ENCODE data around the gene YAP1.

The YAP1 gene

DNA sequence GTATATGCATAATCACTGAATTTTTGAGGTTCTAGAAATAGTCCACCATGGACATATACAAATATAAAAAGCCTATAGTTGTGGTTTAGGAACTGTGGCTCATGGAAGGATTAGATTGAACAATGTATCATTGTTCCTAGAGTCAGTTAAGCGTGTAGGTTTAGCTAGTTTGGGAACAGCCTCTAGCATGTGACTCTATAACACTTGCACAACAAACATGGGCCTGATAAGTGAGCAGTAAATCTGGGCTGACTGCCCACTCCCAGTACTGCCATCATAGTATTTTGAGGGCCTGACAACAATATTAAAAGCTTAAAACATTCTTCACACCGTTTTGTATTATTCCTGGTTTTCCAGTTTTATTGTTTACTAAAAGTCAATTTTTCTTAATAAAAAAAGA is 47.0 kb downstream of the YAP1 start:
- DNase-seq (ENCODE audit: low read depth in 2 of 2, low spot score in 1 of 2) = no peak

DNA sequence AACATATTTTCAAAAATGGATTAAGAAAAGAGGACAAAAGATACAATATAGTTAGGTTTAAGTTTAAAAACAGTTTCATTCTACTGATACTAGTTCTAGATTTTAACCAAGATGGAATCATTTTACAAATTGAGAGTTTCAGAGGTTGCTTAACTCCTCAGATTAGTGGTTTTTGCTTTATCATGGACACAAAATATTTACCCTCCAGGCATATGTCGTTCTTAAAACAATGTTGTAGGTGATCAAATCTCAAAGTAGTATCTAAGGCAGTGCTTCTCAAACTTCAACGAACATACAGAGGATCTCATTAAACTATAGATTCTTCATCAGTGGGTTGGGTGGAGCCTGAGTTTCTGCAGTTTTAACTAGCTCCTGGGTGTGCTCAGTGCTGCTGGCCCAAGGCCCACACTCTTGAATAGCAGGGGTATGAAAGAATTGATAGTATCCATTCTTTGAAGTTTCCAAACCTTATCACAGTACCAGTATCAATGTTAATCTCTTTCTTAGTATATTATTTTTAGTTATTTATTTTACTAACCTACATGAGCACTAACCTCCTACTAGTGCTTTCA is 48.0 kb downstream of the YAP1 start:
- DNase-seq (ENCODE audit: low read depth in 2 of 2, low spot score in 1 of 2) = no peak

DNA sequence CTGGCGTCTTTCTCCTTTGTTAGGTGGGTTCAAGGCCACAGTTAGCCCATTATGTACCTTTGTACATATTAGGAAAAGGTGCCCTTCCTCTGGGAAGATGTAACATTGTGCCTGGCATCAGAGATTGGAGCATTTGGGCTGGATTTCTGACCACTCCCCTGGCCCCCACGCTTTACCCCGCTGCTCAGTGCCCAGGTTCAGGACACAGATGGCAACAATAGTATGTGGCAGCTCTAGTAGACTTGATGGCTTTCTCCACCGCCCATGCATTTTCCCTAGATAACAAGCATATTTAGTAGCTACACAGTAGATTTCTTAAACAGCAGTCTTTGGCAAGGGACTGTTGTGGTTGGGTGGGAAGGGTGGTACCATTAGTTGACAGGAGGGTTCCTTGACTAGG is 53.1 kb downstream of the YAP1 start:
- no peak for DNase-seq (ENCODE audit: low read depth in 2 of 2, low spot score in 1 of 2)

DNA sequence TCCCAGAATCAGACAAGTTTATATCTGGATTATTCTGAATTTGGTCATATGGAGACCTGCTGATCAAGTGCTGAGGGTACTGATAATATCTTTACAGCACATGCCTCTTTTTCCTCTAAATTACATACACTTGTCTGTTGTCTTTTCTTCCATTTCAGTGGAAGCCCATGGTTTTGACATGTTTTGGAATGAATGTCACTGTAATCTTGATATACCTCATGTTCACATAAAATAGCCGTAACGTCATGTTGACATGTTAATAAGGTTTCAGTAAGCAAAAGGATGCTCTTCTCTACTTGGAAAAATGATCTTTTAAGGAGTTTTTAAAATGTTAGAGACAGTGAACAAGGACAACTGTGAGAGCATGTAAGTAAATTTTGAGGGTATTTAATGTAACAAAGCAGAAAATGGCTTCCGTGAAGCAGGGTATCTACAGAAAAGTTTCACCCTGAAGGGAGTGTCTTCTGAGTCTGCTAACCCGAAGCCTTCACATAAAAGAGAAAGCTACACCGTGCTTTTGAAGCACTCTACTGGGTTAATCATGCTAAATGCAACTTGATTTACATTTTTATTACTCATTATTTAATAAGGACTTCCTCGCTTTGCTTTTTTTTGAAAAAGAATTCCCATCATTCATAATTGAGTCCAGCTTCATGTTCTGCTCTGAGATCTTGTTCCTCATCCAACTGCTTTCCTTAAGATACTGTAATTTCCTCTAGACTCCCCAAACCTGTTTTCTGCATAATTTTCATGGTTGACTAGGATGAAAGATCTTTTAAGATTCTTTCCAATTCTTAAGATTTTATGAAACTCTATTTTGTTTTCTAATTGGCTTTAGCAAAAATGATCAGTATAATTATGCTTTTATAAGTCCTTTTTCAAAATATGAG is 56.2 kb downstream of the YAP1 start:
- DNase-seq (ENCODE audit: low read depth in 2 of 2, low spot score in 1 of 2) = no peak

DNA sequence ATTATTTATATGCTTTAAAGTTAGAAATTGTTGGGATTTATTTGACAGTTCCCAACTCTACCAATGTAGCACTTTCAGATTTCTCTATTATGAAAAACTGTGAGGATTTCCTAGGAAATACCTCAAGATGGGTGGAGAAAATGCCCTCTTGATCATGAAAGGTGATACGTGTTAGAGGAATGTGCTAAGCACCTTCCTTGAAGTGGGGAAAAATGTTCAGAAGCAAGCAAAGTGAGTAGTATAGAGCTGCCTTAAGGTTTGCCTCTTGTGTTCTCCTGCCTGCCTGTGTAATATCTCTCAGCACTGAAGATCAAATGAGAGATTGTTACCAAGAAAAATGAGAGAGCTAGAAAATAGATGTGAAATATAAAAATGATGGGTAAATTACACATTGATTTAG is 58.2 kb downstream of the YAP1 start:
- no peak for DNase-seq (ENCODE audit: low read depth in 2 of 2, low spot score in 1 of 2)

DNA sequence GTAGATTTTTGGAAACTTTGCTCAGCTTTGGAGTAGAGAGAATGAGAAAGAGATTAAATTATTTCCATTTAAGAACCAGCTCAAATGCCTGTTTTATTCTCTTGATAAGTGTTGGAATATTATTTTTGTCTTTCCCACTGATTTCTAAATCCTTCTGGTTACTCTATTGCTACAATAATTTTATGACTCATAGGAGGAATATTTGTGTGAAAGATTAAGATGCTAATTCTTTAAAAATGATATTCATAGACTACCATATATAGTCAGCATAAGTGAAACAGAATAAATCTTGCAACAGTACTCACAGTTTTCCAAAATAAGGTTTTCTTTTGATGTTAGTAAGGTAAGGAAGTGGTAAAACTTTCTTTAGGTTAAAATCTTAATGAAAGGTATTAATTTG is 60.9 kb downstream of the YAP1 start:
- DNase-seq (ENCODE audit: low read depth in 2 of 2, low spot score in 1 of 2) = no peak

- DNase-seq (ENCODE audit: low read depth in 2 of 2, low spot score in 1 of 2) = no peak
Measured at GRCh38 chr11:102172127-102172848, 62.0 kb downstream of the YAP1 start.

DNA sequence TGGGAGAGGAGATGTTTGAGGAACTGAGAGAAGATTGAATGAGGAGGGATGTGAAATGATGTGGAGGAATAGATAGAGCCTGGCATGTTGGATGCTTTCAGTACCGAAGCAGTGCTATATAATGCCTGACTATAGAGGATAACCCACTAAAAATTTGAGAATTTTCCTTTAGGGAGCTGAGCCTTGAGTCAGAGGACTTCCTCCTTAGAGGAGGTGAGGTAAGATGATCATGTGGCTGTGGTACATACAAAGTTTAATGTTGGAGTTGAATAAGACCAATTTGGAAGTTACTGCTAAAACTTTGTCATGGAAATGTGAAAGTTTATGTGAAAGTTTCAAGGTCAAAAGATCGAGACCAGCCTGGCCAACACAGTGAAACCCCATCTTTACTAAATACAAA is 66.9 kb downstream of the YAP1 start:
- DNase-seq (ENCODE audit: low read depth in 2 of 2, low spot score in 1 of 2) = no peak

DNA sequence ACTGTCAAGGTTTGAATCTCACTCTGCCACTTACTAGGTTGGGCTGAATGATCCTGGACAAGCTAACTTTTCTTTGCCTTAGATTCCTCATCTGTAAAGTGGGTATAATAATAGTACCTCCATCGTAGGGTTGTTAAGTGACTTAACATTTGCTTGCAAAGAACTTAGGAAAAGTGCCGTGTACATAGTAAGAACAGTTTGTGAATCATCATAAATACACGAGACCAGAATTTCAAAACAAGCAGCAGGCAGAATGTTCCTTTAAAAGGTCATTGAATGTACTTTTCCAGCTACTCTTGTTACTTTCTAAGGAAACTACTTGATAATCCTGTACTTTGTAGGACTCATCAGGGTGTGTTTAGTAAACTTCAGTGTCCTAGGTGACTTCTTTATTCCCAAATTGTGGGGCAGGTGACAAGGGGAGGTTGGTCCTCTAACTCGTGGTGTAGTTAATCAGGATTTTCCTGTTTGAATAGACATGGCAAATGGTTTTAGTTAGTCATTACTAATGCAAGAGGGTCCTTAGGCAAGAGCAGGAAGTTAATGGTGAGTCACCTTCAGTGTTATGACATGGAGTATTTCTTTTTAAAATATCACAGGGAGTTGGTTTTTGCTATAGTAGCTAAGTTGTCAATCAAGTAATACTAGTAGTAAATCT is 67.9 kb downstream of the YAP1 start:
- DNase-seq (ENCODE audit: low read depth in 2 of 2, low spot score in 1 of 2) = no peak

DNA sequence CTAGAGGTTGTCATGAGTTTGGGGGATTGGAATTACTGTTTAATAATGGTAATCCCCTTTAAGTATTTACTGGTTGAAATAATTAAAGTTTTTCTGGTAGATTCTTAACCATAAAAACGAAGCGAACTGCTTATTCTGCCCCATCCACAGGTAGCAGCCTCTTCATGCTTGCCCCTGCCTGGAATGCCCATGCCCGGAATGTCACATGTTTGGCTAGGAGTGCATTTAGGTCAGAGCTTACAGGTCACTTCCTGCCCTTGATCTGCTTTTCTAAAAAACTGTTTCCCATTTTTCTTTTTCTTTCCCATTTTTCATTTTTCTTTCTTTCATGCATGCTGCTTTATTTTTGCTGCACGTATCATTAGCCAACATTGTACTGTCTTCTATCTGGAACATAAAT is 69.1 kb downstream of the YAP1 start:
- DNase-seq (ENCODE audit: low read depth in 2 of 2, low spot score in 1 of 2) = no peak

GRCh38 chr11:102184269-102184987 is 74.2 kb downstream of the YAP1 start:
- no peak for DNase-seq (ENCODE audit: low read depth in 2 of 2, low spot score in 1 of 2)

- DNase-seq (ENCODE audit: low read depth in 2 of 2, low spot score in 1 of 2) = no peak
Measured at GRCh38 chr11:102186551-102187191, 76.4 kb downstream of the YAP1 start.

DNA sequence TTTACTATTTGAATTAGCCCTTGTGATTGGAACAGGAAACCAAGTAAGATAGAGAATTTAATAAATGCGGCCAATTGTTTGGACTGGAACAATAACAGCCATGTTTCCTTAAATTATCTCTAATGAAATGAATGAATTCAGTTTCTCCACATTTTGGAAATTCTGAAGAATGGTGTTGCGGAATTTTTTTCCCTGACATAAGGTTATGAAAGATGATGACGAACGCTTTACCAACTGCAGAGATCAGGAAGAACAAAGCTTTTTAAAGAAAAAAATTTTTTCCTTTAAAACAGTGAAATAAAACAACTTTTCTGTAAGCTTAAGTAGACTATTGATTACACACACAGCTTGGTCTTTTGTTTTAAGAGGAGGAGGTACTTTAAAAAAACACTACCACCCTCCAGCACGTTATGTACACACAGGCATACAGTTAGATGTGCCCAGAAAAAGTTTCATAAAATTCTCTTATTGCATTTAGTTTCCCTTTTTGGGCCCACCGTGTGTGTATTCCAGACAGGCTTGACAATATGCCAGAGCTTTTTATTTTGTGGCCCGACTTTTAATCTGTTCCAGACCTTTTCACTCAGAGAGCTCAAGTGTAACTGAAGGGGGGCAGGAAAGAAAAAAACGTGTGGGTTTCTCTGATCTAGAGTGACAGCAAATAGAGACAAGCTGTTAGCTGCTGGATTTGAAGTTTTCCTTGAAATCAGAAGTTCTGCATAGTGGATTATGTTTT is 77.3 kb downstream of the YAP1 start:
- no peak for DNase-seq (ENCODE audit: low read depth in 2 of 2, low spot score in 1 of 2)

DNA sequence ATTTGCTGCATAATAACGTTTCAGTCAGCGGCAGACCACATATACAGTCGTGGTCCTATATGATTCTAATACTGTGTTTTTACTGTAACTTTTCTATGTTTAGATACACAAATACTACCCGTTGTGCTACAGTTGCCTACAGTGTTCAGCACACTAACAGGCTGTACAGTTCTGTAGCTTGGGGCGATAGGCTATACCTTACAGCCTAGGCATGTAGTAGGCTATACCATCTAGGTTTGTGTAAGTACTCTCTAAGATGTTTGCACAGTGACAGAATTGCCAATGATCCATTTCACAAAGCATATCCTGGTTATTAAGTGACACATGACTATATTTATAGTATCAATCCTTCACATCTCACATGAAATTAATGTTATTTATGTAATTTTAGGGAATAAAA is 78.2 kb downstream of the YAP1 start:
- no peak for DNase-seq (ENCODE audit: low read depth in 2 of 2, low spot score in 1 of 2)

DNA sequence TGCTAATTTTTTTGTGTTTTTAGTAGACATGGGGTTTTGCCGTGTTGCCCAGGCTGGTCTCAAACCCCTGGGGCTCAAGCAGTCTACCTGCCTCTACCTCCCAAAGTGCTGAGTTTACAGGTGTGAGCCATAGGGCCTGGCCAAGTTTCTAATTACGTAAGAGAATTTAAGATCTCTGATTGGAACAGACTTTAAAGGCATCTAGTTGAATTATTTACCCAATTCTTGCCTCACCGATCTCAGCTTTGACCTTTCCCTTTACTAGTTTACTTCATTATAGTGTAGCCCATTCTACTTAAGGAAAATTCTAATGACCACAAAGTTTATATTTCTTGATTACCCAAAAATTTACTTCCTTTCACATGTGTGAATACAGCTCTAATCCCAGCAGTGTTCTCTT is 81.6 kb downstream of the YAP1 start:
- DNase-seq (ENCODE audit: low read depth in 2 of 2, low spot score in 1 of 2) = no peak

DNA sequence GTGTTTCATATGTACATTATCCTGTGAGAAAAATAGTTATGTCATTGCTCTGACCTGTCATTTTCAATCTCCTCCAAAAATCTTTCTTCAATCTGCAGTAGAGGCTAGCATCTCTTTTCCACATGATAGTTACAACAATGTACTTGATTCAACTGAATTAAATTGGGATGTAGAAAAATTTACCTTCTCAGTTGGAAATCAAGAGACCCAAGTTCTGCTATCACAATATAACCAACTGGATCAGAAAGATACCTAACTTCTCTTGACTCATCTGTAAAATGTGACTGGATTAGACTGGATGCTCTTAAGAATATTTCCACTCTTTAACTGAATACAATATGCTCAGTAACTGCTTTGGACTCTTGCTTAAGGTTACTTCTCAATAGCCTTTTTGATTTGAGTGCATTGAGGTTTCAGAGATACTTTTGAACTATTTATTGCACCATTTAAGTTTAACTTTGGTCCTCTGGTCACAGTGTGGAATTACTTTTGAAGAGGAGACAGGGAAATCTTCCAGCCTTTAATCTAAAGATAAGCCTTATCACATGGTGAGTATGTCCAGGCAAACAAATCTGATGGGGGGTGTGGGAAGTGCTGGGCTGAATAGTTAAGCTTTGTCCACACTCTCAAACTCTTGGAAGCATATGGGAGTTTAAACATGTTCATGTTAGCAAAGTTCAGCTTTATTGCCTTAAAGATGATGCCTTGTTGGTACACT is 82.3 kb downstream of the YAP1 start:
- DNase-seq (ENCODE audit: low read depth in 2 of 2, low spot score in 1 of 2) = no peak

DNA sequence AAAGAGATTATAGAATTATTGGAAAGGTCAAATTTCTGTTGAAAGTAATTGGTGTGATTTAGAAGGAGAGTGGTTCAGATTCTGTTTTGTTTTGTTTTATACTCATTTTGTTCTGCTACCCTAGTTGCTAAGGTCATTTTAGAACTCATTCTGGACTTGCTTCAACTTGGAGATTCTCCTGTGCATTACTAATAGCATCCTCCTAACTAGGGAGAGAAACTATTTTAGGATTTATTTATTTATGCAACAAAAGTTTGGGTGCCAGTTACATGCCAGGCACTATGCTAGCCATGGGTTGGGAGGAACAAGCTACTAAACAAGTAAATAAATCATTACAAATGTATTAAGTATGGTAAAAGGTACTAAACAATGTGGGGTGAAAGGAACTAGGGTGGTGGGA is 84.0 kb downstream of the YAP1 start:
- no peak for DNase-seq (ENCODE audit: low read depth in 2 of 2, low spot score in 1 of 2)

- DNase-seq (ENCODE audit: low read depth in 2 of 2, low spot score in 1 of 2) = no peak
Measured at GRCh38 chr11:102194990-102195389, 84.7 kb downstream of the YAP1 start.

DNA sequence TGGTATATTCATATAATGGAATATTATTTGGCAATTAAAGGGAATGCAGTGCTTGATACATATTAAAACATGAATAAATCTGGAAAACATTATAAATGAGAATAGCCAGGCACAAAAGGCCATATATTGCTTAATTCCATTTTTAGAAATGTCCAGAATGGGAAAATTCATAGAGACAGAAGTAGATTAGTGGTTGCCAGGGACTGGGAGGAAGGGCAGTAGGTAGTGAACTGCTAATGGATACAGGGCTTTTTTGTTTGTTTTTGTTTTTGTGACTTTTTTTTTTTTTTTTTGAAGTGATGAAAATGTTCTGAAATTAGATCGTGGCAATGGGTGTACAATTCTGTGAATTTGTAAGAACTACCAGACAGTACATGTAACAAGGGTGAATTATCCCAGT is 86.1 kb downstream of the YAP1 start:
- DNase-seq (ENCODE audit: low read depth in 2 of 2, low spot score in 1 of 2) = no peak

Measured in stimulated activated CD8-positive, alpha-beta memory T cell treated with anti-CD3 and anti-CD28 coated beads, Interleukin-4, amount 100 ng/mL, for 4 hours (primary cell).